Measurements from ENCODE around the gene CERS6.

The CERS6 gene

GRCh38 chr2:168445960-168446359, 10.1 kb upstream of the CERS6 start:
- no peak for DNase-seq

DNA sequence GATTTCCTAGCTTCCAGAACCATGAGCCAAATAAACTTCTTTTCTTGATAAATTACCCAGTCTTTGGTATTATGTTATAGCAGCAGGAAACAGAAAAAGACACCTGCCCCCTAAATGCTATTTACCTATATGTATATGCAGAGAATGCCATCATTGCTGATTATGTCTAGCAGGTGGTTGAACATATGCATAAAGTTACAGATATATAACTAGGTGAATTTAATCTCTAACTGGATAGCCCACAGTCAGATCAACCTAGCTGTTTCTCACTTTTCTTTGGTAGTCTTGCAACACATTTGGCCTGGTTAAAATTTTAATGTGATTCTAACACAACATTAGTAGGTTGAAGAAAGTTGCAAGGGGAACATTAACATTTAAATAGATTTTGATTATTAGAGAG, 7.1 kb upstream of the CERS6 start:
- no peak for DNase-seq

GRCh38 chr2:168449419-168449818, 6.7 kb upstream of the CERS6 start:
- DNase-seq: no peak

DNA sequence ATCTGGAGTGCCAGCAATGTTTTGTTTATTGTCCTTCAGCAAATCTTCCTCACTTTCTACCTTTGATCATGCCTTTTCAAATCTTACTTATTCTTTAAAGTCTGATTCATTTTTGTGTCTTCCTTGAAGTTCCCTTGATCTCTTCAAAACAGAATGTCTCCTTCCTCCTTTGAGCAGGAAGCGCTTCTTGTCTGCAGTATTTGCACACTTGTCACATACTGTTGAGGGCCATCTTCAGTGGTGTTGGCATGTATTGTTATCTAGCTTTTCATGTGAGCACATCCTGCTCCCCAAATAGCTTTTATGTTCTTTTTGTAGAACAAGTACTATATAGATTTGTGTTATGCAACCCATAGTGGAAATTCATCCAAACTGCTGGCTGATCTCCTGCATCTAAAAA, 5.9 kb upstream of the CERS6 start:
- no peak for DNase-seq

- DNase-seq: no peak
These were observed 5.3 kb upstream of the CERS6 start for GRCh38 chr2:168450732-168451131.

GRCh38 chr2:168452781-168453180, 3.3 kb upstream of the CERS6 start:
- no peak for DNase-seq

DNA sequence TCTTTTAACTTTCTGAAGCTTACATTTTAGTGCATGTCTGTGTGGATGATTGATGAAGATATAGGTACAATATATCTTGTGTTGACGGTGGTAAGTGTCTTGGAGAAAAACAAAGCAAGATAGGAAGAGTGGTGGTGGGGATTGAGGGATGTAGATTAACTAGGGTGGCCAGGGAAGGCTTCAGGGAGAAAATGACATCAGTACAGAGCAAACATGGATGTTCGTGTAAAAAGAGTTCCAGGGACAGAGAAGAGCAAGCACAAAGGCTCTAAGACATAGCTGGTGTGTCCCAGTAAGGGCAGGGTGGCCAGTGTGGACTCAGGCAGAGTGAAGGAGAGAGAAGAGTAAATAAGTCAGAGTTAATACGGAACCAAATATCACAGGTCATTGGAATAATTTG, 2.7 kb upstream of the CERS6 start:
- DNase-seq: no peak

GRCh38 chr2:168454737-168455644, 1.1 kb upstream of the CERS6 start:
- no peak for DNase-seq

- DNase-seq: no peak
These were observed 583 bp downstream of the CERS6 start for GRCh38 chr2:168456521-168457189.

DNA sequence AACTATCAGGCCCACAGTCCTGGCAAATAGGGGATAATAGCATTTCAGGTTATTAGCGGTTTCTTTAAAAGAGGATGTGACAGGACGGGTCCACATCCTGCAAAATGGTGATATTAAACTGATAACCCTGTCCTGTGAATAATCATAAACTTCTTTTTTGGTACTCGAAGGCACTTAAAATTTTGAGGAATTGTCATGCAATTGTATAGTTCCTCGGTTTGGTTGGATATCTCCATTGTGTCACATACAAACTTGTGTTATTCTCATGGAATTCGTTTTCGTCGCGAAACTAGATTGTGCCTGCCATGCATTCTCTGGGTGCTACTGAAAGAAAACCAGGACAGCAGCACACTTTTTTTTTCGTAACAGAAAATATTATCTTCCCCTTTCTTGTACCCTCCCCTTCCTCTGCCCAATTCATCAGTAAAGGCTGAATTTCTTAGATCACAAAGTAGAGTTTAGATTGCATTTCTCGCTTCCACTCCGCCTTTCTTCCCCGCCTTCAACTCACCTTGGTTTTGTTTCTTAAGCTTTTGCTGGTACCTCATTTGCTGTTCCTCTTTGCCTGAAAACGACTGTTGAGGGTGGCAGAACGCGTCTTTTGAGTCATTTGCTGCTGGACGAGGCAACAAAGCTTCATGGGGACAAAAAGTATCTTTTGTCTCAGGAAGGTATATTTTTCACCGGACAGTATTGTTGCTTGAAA, 1.3 kb downstream of the CERS6 start:
- no peak for DNase-seq

DNA sequence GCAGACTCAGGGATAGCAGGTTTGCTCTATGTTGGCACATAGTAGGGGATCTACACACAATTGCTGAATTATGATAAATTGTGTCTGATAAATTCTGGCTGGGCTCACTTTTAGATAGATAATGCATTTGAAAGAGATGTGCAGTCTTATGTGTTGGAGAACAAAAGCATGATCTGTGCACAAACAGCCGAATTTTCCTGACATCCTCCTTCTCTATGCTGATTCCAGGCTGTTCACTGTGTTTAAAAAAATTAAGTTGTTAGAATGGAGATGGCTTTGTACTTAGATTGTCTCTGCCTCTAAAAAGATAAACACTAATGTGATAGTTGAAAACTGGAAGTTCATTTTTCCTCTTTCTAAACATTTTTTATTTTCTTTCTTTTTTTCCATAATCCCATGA, 2.1 kb downstream of the CERS6 start:
- no peak for DNase-seq

GRCh38 chr2:168459256-168459655, 3.2 kb downstream of the CERS6 start:
- DNase-seq: no peak

DNA sequence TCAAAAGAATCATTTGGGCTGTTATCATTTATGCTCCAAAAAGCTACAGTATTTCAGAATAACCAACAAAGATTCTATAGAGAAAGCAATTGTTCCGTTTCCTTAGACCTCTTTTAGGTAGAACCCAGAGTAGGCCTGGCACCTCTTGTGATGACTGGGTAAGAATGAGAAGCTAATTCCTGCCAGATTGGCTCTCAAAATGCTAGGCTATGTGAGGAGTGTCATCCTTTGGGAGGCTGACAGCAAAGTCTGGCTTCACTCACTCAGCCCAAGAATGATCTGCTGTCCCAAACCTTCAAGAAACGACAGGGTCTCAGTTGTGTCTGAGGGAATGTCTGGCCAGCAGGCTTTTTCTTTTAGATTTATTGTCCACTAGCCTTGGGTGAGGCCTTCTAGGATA, 4.5 kb downstream of the CERS6 start:
- no peak for DNase-seq

- DNase-seq: no peak
These were observed 5.3 kb downstream of the CERS6 start for GRCh38 chr2:168461178-168461941.

DNA sequence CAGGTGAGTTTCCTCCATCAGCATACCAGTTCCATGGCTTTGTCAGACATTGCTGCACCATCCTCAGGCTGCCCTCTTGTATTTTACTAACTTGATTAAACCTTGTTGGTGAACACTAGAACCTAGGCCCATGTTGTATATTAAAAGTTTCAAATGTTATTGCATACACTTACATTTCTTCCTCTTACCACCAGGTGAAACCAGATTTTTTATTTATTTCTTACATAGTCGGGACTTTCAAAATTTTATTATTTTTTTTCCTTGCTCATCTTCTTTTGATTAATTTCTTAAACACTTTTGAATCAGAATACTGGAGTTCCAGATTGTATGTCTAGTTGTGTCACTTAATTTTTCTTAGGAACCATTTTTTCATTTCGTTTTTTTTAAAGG, 5.9 kb downstream of the CERS6 start:
- DNase-seq: no peak

DNA sequence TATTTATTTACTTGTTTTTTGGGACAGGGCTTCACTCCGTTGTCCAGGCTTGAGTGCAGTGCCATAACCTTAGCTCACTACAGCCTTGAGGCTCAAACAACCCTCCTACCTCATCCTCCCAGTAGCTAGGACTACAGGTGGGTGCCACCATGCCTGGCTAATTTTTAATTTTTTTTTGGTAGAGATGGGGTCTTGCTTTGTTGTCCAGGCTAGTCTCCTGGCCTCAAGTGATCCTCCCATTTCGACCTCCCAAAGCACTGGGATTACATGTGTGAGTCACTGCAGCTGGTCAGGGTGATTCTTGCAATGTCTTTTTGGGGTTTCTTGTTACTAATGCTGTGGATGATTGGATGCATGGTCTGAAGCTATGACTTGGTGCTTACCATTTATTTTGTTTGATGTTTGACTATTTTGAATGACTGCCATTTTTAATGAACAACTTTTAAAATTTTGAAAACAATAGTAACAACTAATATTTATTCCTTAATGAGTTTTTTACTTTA, 6.5 kb downstream of the CERS6 start:
- no peak for DNase-seq

DNA sequence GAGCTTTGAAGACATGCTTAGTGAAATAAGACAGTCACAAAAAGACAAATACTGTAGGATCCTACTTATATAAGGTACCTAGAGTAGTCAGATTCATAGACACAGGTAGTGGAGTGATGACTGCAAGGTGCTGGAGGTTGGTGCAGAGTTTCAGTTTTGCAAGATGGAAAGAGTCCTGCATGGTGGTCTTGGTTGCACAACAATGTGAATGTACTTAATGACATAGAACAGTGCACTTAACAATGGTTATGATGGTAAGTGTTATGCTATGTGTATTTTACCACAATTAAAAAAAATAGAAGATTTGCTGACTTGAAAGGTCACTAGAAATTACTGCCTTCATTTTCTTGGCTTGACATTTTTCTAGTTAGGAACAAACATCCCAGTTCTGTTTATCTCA, 9.5 kb downstream of the CERS6 start:
- no peak for DNase-seq

- no peak for DNase-seq
These were observed 10.2 kb downstream of the CERS6 start for GRCh38 chr2:168466190-168466737.

DNA sequence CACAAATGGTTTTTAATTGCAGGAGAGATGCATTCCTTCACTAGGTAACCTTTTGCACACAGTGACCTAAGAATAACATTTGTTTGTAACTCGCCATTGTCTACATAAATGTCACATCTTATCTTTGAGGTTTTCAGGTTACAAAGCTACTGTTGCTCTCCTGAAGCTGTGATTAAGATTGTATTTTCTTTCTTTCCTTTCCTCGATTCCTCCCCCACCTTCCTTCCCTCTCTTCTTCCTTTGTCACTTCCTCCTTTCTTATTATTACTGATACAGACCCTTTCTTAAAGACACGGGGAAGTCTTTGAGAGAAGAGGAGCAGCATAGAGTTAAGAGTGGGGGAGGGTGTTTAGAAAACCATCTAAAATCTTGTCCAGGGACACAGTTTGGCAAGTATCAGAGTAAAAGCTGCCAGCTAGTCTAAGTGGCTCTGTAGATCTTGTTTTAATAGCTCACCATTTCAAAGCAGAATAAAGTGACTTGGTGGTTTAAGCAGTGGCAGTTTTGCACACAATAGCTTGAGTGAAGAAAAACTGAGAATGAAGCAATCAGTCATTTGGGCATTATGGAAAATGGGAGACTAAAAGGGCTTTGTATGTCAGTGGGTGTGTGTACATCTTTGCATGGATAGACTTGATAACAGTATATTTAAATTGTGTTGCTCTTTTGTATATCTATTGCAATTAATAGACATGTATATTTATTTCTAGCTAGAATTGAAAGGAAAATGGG, 10.9 kb downstream of the CERS6 start:
- DNase-seq: no peak

DNA sequence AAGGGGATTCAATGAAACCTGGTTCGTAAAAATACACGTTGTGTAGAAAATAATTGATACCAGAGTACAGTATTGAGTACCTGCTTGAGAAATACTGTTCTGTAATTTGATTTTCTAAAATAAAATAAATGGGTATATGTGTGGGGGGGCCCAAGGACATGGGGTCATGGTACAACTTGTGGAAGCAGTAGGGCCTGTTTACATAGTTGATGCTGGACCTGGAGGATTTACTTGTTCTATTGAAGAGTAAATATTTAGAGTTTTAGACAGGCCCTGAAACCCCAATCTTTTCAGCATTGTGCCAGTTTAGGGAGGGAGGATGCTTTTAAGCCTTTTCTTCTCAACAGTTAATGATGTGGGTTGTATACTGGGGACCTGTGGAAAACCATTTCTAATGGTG, 11.7 kb downstream of the CERS6 start:
- DNase-seq: no peak

- no peak for DNase-seq
These were observed 12.3 kb downstream of the CERS6 start for GRCh38 chr2:168468354-168468753.

Data from activated CD8-positive, alpha-beta memory T cell treated with anti-CD3 and anti-CD28 coated beads for 24 hours (primary cell).